T1000 (cell line): ENCODE measurements around the gene GOLGB1.

Experiments
- DNase-seq: peaks from one replicate; lab custom pipeline; 2025; ENCODE audit warnings: mixed read lengths; lab: John Stamatoyannopoulos, UW

The GOLGB1 gene

GRCh38 chr3:121637922-121638321, 111.6 kb downstream of the GOLGB1 start:
- no peak for DNase-seq

- no peak for DNase-seq
These were observed 119.2 kb downstream of the GOLGB1 start for GRCh38 chr3:121630355-121630754.

- no peak for DNase-seq
These were observed 119.9 kb downstream of the GOLGB1 start for GRCh38 chr3:121629601-121630000.

- no peak for DNase-seq
These were observed 121.9 kb downstream of the GOLGB1 start for GRCh38 chr3:121627622-121628021.

- no peak for DNase-seq
These were observed 122.3 kb downstream of the GOLGB1 start for GRCh38 chr3:121627211-121627610.

GRCh38 chr3:121626495-121626894, 123.0 kb downstream of the GOLGB1 start:
- DNase-seq = no peak

GRCh38 chr3:121624147-121624899, 125.2 kb downstream of the GOLGB1 start:
- no peak for DNase-seq

GRCh38 chr3:121621491-121621890, 128.1 kb downstream of the GOLGB1 start:
- no peak for DNase-seq

GRCh38 chr3:121619691-121620090, 129.8 kb downstream of the GOLGB1 start:
- no peak for DNase-seq
